H1 (cell line): ENCODE results near the gene ZBED1. TPM values are rescaled to one million over a fixed set of nuclear protein-coding genes. Genes with fewer than 3 reads are reported as not detected.
"Not testable (repeated sequence)": the region's sequence is repeated elsewhere in the genome, so short reads cannot be mapped to it uniquely, and the experiment has no call there.

ENCODE experiments used
- CTCF ChIA-PET: fragments of 300-600 bp; sonication (Branson Sonifier 250); formaldehyde crosslinking; loops from one replicate; lab custom pipeline; 2021; ENCODE audit not compliant: partially characterized antibody; lab: Charles Lee
- POLR2A ChIA-PET: fragments of 300-600 bp; sonication (Branson Sonifier 250); formaldehyde crosslinking; loops from one replicate; lab custom pipeline; 2021; ENCODE audit warnings: inconsistent platforms; ENCODE audit not compliant: partially characterized antibody; lab: Charles Lee
- DNase-seq, 2 experiments: peaks; one replicate each; pipeline versions ENCODE4 v3.0.0 to v3.0.0-alpha.2; 2010 to 2022; ENCODE audit warnings: low spot score in 2 of 2, low read depth in 1 of 2, mixed read lengths in 1 of 2
- FAIRE-seq: peaks from 2 replicates; lab custom pipeline; 2011; peaks lifted over from hg19 to GRCh38; lab: Jason Lieb, UNC
- H2AFZ ChIP-seq: 2 replicates; pipeline ENCODE4 v1.8.1; 2012; ENCODE audit warnings: low read length, inconsistent platforms
- H2AK5ac ChIP-seq: 2 replicates; pipeline ENCODE4 v1.6.1; 2013; ENCODE audit warnings: low read depth, low read length
- H2BK120ac ChIP-seq: replicated peaks from 2 replicates; pipeline ENCODE3; 2013; ENCODE audit warnings: low read depth, low read length, inconsistent platforms
- H2BK12ac ChIP-seq: 2 replicates; pipeline ENCODE4 v1.6.1; 2013; ENCODE audit warnings: low read depth, low read length
- H2BK15ac ChIP-seq: 2 replicates; pipeline ENCODE4 v1.6.1; 2013; ENCODE audit warnings: low read length
- H2BK20ac ChIP-seq: 2 replicates; pipeline ENCODE4 v1.6.1; 2013; ENCODE audit warnings: low read length
- H2BK5ac ChIP-seq: 2 replicates; pipeline ENCODE4 v1.6.1; 2013; ENCODE audit warnings: low read depth, low read length
- H3K14ac ChIP-seq: 2 replicates; pipeline ENCODE4 v1.6.1; 2013; ENCODE audit warnings: inconsistent platforms; ENCODE audit not compliant: insufficient read length
- H3K18ac ChIP-seq: 2 replicates; pipeline ENCODE4 v1.6.1; 2013; ENCODE audit warnings: low read length; ENCODE audit errors: extremely low read depth
- H3K23ac ChIP-seq: 2 replicates; pipeline ENCODE4 v1.6.1; 2013; ENCODE audit warnings: inconsistent platforms; ENCODE audit not compliant: insufficient read length
- H3K23me2 ChIP-seq: 2 replicates; pipeline ENCODE4 v1.6.1; 2013; ENCODE audit warnings: low read depth, low read length
- H3K27ac ChIP-seq: 2 replicates; pipeline ENCODE4 v1.6.1; 2011; ENCODE audit warnings: low read depth, low read length, inconsistent platforms
- H3K27me3 ChIP-seq, 4 experiments: replicated peaks in 1 of 4; 1 replicate in 1 of 4; 2 replicates in 3 of 4; pipeline versions ENCODE4 v1.6.1 to v1.8.1; 2011 to 2013; ENCODE audit warnings: low read length in 3 of 4, mild to moderate bottlenecking in 3 of 4, inconsistent platforms in 2 of 4, mixed read lengths in 2 of 4, moderate library complexity in 1 of 4; ENCODE audit not compliant: control insufficient read depth in 3 of 4, insufficient read depth in 3 of 4; ENCODE audit errors: extremely low read depth in 1 of 4
- H3K36me3 ChIP-seq, 4 experiments: 2 replicates each; pipeline versions ENCODE4 v1.6.1 to v1.8.1; 2011 to 2013; ENCODE audit warnings: mild to moderate bottlenecking in 4 of 4, low read length in 3 of 4, moderate library complexity in 2 of 4, control low read depth in 1 of 4, inconsistent platforms in 1 of 4; ENCODE audit not compliant: insufficient read depth in 4 of 4, control insufficient read depth in 2 of 4
- H3K4ac ChIP-seq: replicated peaks from 2 replicates; pipeline ENCODE3; 2013; ENCODE audit warnings: low read length, low read depth, mixed read lengths, inconsistent platforms; ENCODE audit not compliant: insufficient read length
- H3K4me1 ChIP-seq, 4 experiments: replicated peaks in 1 of 4; 1 replicate in 1 of 4; 2 replicates in 3 of 4; pipeline versions ENCODE4 v1.6.1 to v1.8.1; 2011 to 2013; ENCODE audit warnings: low read length in 3 of 4, inconsistent platforms in 2 of 4, mixed read lengths in 1 of 4; ENCODE audit not compliant: insufficient read depth in 4 of 4, control insufficient read depth in 3 of 4
- H3K4me2 ChIP-seq, 2 experiments: 2 replicates each; pipeline versions ENCODE4 v1.6.1 to v1.8.1; 2011 to 2013; ENCODE audit warnings: low read depth in 2 of 2, low read length in 2 of 2, control low read depth in 1 of 2, inconsistent platforms in 1 of 2, mild to moderate bottlenecking in 1 of 2; ENCODE audit not compliant: insufficient read depth in 1 of 2
- H3K4me3 ChIP-seq, 4 experiments: fragments of 200-600, 300-600 bp in 1 of 4; sonication (generic), shearing (Covaris generic), sonication (Bioruptor Twin) in 1 of 4; 2 replicates each; pipeline versions ENCODE4 v1.5.1 to v1.8.1; 2011 to 2016; ENCODE audit warnings: low read length in 4 of 4, low read depth in 3 of 4, control low read depth in 2 of 4, inconsistent platforms in 2 of 4, mild to moderate bottlenecking in 2 of 4, mixed read lengths in 1 of 4, moderate library complexity in 1 of 4; ENCODE audit not compliant: insufficient read depth in 2 of 4; ENCODE audit errors: extremely low read depth in 1 of 4
- H3K56ac ChIP-seq: replicated peaks from 2 replicates; pipeline ENCODE3; 2013; ENCODE audit warnings: low read depth, mild to moderate bottlenecking, mixed read lengths, low read length, inconsistent platforms; ENCODE audit not compliant: insufficient read length
- H3K79me1 ChIP-seq: 2 replicates; pipeline ENCODE4 v1.6.1; 2013; ENCODE audit warnings: low read depth, low read length, control low read depth
- H3K79me2 ChIP-seq, 2 experiments: 2 replicates each; pipeline versions ENCODE4 v1.6.1 to v1.8.1; 2012 to 2013; ENCODE audit warnings: low read length in 2 of 2, mild to moderate bottlenecking in 2 of 2, inconsistent platforms in 1 of 2; ENCODE audit not compliant: insufficient read depth in 2 of 2, control insufficient read depth in 1 of 2
- H3K9ac ChIP-seq, 4 experiments: replicated peaks in 1 of 4; 1 replicate in 1 of 4; 2 replicates in 3 of 4; pipeline versions ENCODE4 v1.6.1 to v1.8.1; 2011 to 2013; ENCODE audit warnings: low read depth in 3 of 4, low read length in 3 of 4, control low read depth in 2 of 4, mild to moderate bottlenecking in 2 of 4, moderate library complexity in 2 of 4, inconsistent platforms in 1 of 4; ENCODE audit errors: extremely low read depth in 1 of 4
- H3K9me3 ChIP-seq, 2 experiments: 2 replicates each; pipeline versions ENCODE4 v1.6.1 to v1.8.1; 2012 to 2013; ENCODE audit warnings: mild to moderate bottlenecking in 2 of 2, moderate library complexity in 2 of 2, control low read depth in 1 of 2, inconsistent platforms in 1 of 2, low read depth in 1 of 2, low read length in 1 of 2, mixed read lengths in 1 of 2; ENCODE audit not compliant: insufficient read depth in 2 of 2
- H4K20me1 ChIP-seq, 2 experiments: replicated peaks in 1 of 2; 2 replicates each; pipeline versions ENCODE3 to v1.8.1; 2011 to 2013; ENCODE audit warnings: inconsistent platforms in 2 of 2, low read length in 2 of 2, mild to moderate bottlenecking in 1 of 2; ENCODE audit not compliant: insufficient read depth in 2 of 2, control insufficient read depth in 1 of 2
- H4K5ac ChIP-seq: 2 replicates; pipeline ENCODE4 v1.6.1; 2013; ENCODE audit warnings: low read length, low read depth, mixed read lengths, inconsistent platforms; ENCODE audit not compliant: insufficient read length
- H4K8ac ChIP-seq: 2 replicates; pipeline ENCODE4 v1.8.0; 2013; ENCODE audit warnings: mild to moderate bottlenecking, moderate library complexity, low read length, inconsistent platforms; ENCODE audit not compliant: insufficient read depth; ENCODE audit errors: extremely low read depth
- H4K91ac ChIP-seq: replicated peaks from 2 replicates; pipeline ENCODE3; 2013; ENCODE audit warnings: low read length, mixed read lengths, inconsistent platforms; ENCODE audit not compliant: insufficient read length
- WGBS, 2 experiments: shearing (Covaris generic) in 1 of 2; methylation state at CpG; one replicate each; pipeline versions ENCODE4 v1.1.6 to v1.1.7; 2013 to 2015; ENCODE audit warnings: low lambda C conversion rate in 2 of 2, mixed read lengths in 2 of 2, inconsistent platforms in 1 of 2, low coverage in 1 of 2, missing lambda C conversion rate in 1 of 2; ENCODE audit not compliant: insufficient replicate concordance in 2 of 2, insufficient coverage in 1 of 2, insufficient read length in 1 of 2; ENCODE audit errors: extremely low coverage in 1 of 2, missing lambda C conversion rate in 1 of 2; 5-methylcytosine and 5-hydroxymethylcytosine counted together
- polyA plus RNA-seq, 7 experiments: library from polyadenylated mRNA; depleted of rRNA in 3 of 7; stranded (reverse) in 5 of 7; unstranded in 2 of 7; fragments of >200 nt in 5 of 7; fragments of 200-250 nt in 2 of 7; gene quantifications; 1 replicate in 5 of 7; 2 replicates in 1 of 7; 4 replicates in 1 of 7; pipeline versions ENCODE4 v1.2.1 to v1.2.3, GENCODE V29; 2011 to 2013; ENCODE audit warnings: missing spikeins in 2 of 7, mixed read lengths in 2 of 7
- total RNA-seq: library from RNA; stranded (reverse); fragmentation: NEBNext Ultra II Directional; extraction: Animal tissue kit (Norgen Biotek cat#: 25700); gene quantifications from 2 replicates; pipeline ENCODE4 v1.2.1, GENCODE V29; 2021

The ZBED1 gene
- total and polyA plus RNA-seq, 2 of the 8 experiments (the other 6 are each of a cell fraction or from before 2014, with no cell fraction given), result 28.5 to 45.8 TPM

DNA sequence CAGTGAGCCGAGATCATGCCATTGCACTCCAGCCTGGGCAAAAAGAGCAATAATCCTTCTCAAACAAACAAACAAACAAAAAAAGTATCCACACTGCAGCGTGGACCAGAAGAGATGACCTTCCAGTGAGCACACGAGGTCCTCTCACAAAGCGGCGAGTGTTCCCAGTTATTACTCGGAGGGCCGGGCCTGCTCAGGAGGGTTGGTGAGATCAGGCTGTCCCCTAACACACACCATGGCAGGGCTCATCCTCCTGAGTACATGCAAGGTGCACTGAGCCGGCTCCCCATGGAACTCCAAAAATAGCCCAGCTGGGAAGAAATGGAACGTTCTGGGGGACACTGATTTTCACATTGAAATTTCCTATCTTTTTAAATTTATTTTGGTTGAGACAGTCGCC is 40.7 kb downstream of the ZBED1 start:
- FAIRE-seq, POLR2A ChIA-PET, H3K18ac ChIP-seq, H4K8ac ChIP-seq, DNase-seq, H3K4me2 ChIP-seq, H4K20me1 ChIP-seq, H2BK12ac ChIP-seq, CTCF ChIA-PET, H3K4ac ChIP-seq, H2BK15ac ChIP-seq, H3K27ac ChIP-seq, H2BK20ac ChIP-seq, H3K23me2 ChIP-seq, H3K23ac ChIP-seq, H3K14ac ChIP-seq, H2AFZ ChIP-seq, H3K56ac ChIP-seq, H3K4me1 ChIP-seq, H3K9ac ChIP-seq, H4K5ac ChIP-seq, H2AK5ac ChIP-seq, H2BK120ac ChIP-seq, H3K4me3 ChIP-seq, H3K27me3 ChIP-seq, H4K91ac ChIP-seq, H2BK5ac ChIP-seq: not testable (repeated sequence)
- WGBS, 2 experiments, result 91% methylated on average over 9 of the region's 10 CpGs; no CpG with 5 or more reads in 1 of the 2 experiments
- peaks cover 15% of the 10 kb centered on the region for H3K79me1 ChIP-seq
- peaks cover 15 to 18% of the 10 kb centered on the region in 2 experiments for H3K9me3 ChIP-seq
- peaks cover 0 to 17% (median 4%) of the 10 kb centered on the region in 4 experiments; a peak in 4 of 8 replicates for H3K36me3 ChIP-seq
- peaks cover 0 to 89% of the 10 kb centered on the region in 2 experiments; a peak in 3 of 4 replicates for H3K79me2 ChIP-seq
